Panc1 (cell line): ENCODE results near the gene HS3ST2. TPM values are rescaled to one million over a fixed set of nuclear protein-coding genes. Genes with fewer than 3 reads are reported as not detected.

Experiments used
- ATAC-seq: fragments of 200-7000 bp; cut with Tn5 transposase; 2 replicates; pipeline ENCODE4 v1.9.1; 2020; ENCODE audit warnings: mild to moderate bottlenecking, moderate library complexity
- BruUV-seq: library from RNA; stranded (reverse); fragments of 400-500 nt; replicated peaks from 2 replicates; lab custom pipeline; 2021; lab: Mats Ljungman, UMichigan
- CTCF ChIA-PET: fragments of 300-600 bp; sonication (Branson Sonifier 250); formaldehyde crosslinking; loops from one replicate; lab custom pipeline; 2022; ENCODE audit warnings: antibody characterized with exemption; lab: Charles Lee
- POLR2A ChIA-PET: fragments of 300-600 bp; sonication (Branson Sonifier 250); formaldehyde crosslinking; loops from one replicate; lab custom pipeline; 2022; ENCODE audit warnings: antibody characterized with exemption; lab: Charles Lee
- DNase-seq: peaks from one replicate; pipeline ENCODE4 v3.0.0-alpha.2; 2010; ENCODE audit warnings: low read depth, low spot score
- H3K27ac ChIP-seq: 2 replicates; pipeline ENCODE4 v1.5.1; 2011; ENCODE audit warnings: mild to moderate bottlenecking, low read length, inconsistent platforms
- H3K27me3 ChIP-seq: fragments of 200-500 bp; sonication (Bioruptor generic); 2 replicates; pipeline ENCODE4 v1.6.0; 2014; ENCODE audit warnings: low read length, inconsistent platforms; ENCODE audit not compliant: control insufficient read depth, insufficient read depth
- H3K36me3 ChIP-seq: fragments of 200-500 bp; sonication (Bioruptor generic); 2 replicates; pipeline ENCODE4 v1.5.1; 2014; ENCODE audit warnings: inconsistent platforms, mild to moderate bottlenecking, low read length, moderate library complexity; ENCODE audit not compliant: control insufficient read depth, insufficient read depth
- H3K4me1 ChIP-seq: 2 replicates; pipeline ENCODE4 v1.5.1; 2011; ENCODE audit warnings: inconsistent platforms, mild to moderate bottlenecking, low read length, moderate library complexity; ENCODE audit not compliant: control insufficient read depth, insufficient read depth
- H3K4me3 ChIP-seq, 2 experiments: 2 replicates each; pipeline ENCODE4 v1.5.1; 2011 to 2012; ENCODE audit warnings: low read depth in 2 of 2, low read length in 2 of 2, mild to moderate bottlenecking in 2 of 2, inconsistent platforms in 1 of 2, moderate library complexity in 1 of 2
- H3K9me3 ChIP-seq: fragments of 200-500 bp; sonication (Bioruptor generic); 2 replicates; pipeline ENCODE4 v1.5.1; 2014; ENCODE audit warnings: low read depth, mild to moderate bottlenecking, inconsistent platforms, low read length, moderate library complexity; ENCODE audit not compliant: control insufficient read depth, insufficient read depth
- CTCF ChIP-seq: fragments of 450-650 bp; IDR thresholded peaks from 2 replicates; pipeline ENCODE4 v1.5.1; 2017; ENCODE audit warnings: mild to moderate bottlenecking
- POLR2AphosphoS5 ChIP-seq: IDR thresholded peaks from 2 replicates; pipeline ENCODE4 v1.6.1; 2012; ENCODE audit warnings: mild to moderate bottlenecking, low read depth, low read length, moderate library complexity
- REST ChIP-seq, 2 experiments: IDR thresholded peaks; 2 replicates each; pipeline ENCODE4 v1.6.1; 2011 to 2012; ENCODE audit warnings: low read depth in 2 of 2, control low read depth in 1 of 2, low read length in 1 of 2, mild to moderate bottlenecking in 1 of 2, moderate library complexity in 1 of 2; ENCODE audit not compliant: insufficient read depth in 1 of 2
- SIN3A ChIP-seq: IDR thresholded peaks from 2 replicates; pipeline ENCODE4 v1.6.1; 2012; ENCODE audit warnings: low read depth, mild to moderate bottlenecking, low read length, moderate library complexity, borderline replicate concordance; ENCODE audit not compliant: insufficient read depth
- TCF7L2 ChIP-seq: IDR thresholded peaks from 2 replicates; pipeline ENCODE4 v1.6.1; 2011; ENCODE audit warnings: mild to moderate bottlenecking, low read depth, low read length, inconsistent platforms
- in situ Hi-C: cut with HindIII; loops from 2 replicates; pipeline ENCODE4 v1.10.0; 2016; ENCODE audit warnings: low sequenced_read_pairs, low pct_unique_long_range_greater_than_20kb
- intact Hi-C: fragments of 100-400 bp; cut with micrococcal nuclease; formaldehyde crosslinking; loops from one replicate; pipeline ENCODE4 v1.10.0; 2022; ENCODE audit not compliant: unreplicated experiment
- total RNA-seq: library from RNA; stranded (reverse); gene quantifications from one replicate; pipeline ENCODE4 v1.2.1, GENCODE V29; 2021; ENCODE audit not compliant: unreplicated experiment

HS3ST2 gene
- total RNA-seq, 1 experiment from 2014 or later, result not detected

DNA sequence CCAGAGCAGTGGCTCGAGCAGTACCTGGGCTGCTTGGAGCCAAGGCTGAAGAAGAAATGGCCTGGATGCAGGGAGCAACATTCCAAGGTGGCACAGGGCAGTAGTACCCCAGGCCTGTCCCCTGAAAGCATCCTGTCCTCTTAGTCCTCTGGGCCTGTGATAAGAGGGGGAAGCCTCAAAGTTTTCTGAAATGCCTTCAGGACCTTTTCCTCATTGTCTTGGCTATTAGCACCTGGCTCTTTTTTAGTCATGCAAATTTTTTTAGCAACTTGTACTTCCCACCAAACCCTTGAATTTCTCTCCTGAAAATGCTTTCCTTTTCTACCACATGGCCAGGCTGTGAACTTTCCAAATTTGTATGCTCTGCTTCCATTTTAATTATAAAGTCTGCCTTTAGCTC lies 148.9 kb downstream of the HS3ST2 start:
- ChIA-PET POLR2A (no interaction called here), CTCF (no interaction called here)
- Histone ChIP-seq H3K27ac (no peak overlapping the region), H3K36me3 (no peaks in the 10 kb centered on the region), H3K4me3 (no peak overlapping the region), H3K27me3 (peaks cover 17% of the 10 kb centered on the region), H3K9me3 (no peaks in the 10 kb centered on the region), H3K4me1 (no peaks in the 10 kb centered on the region)
- DNase-seq (no peak), ATAC-seq (no peak)
- no TSS peak for BruUV-seq
- intact Hi-C loops (no loop called here), in situ Hi-C loops (no loop called here)
- TF ChIP-seq POLR2AphosphoS5 (no peak), SIN3A (no peak), CTCF (no peak), REST (IDR thresholded peaks at IDR 0.05; ENCODE audit: insufficient read depth in 1 of 2, low read depth in 2 of 2, low read length in 1 of 2) (no peak), TCF7L2 (no peak)
